HEK293 (cell line): ENCODE measurements around the gene ALAD.

ENCODE experiments used
- ATF2 ChIP-seq: fragments of 450-650 bp; formaldehyde crosslinking; IDR thresholded peaks from 2 replicates; pipeline ENCODE4 v1.5.1; 2016; ENCODE audit warnings: missing biosample characterization, missing genetic modification characterization, low read depth
- EGR2 ChIP-seq: fragments of 450-650 bp; formaldehyde crosslinking; IDR thresholded peaks from 2 replicates; pipeline ENCODE4 v1.5.1; 2016; ENCODE audit warnings: low read depth, missing biosample characterization, missing genetic modification characterization
- IKZF3 ChIP-seq: fragments of 450-650 bp; IDR thresholded peaks from 2 replicates; pipeline ENCODE4 v1.5.0; 2018; ENCODE audit warnings: missing biosample characterization, mild to moderate bottlenecking, missing genetic modification characterization, moderate library complexity
- KLF7 ChIP-seq: fragments of 450-650 bp; formaldehyde crosslinking; IDR thresholded peaks from 2 replicates; pipeline ENCODE4 v1.5.1; 2016; ENCODE audit warnings: missing biosample characterization, missing genetic modification characterization, borderline replicate concordance
- MEIS1 ChIP-seq: sonication (generic); formaldehyde crosslinking; IDR thresholded peaks from 2 replicates; pipeline ENCODE4 v1.8.1; 2022; ENCODE audit warnings: missing genetic modification reagents, mild to moderate bottlenecking, borderline replicate concordance
- PBX3 ChIP-seq: sonication (generic); formaldehyde crosslinking; IDR thresholded peaks from 2 replicates; pipeline ENCODE4 v1.8.1; 2022; ENCODE audit warnings: mild to moderate bottlenecking, moderate library complexity, missing genetic modification reagents
- SALL2 ChIP-seq: fragments of 450-650 bp; formaldehyde crosslinking; IDR thresholded peaks from 2 replicates; pipeline ENCODE4 v1.5.0; 2017; ENCODE audit warnings: missing biosample characterization, mild to moderate bottlenecking, missing genetic modification characterization, borderline replicate concordance
- SP2 ChIP-seq: fragments of 450-650 bp; formaldehyde crosslinking; IDR thresholded peaks from 2 replicates; pipeline ENCODE4 v1.5.1; 2016; ENCODE audit warnings: missing biosample characterization, missing genetic modification characterization
- ZBTB20 ChIP-seq: fragments of 450-650 bp; formaldehyde crosslinking; IDR thresholded peaks from 2 replicates; pipeline ENCODE4 v1.5.1; 2016; ENCODE audit warnings: missing biosample characterization, missing genetic modification characterization
- ZBTB44 ChIP-seq: fragments of 450-650 bp; IDR thresholded peaks from 2 replicates; pipeline ENCODE4 v1.5.1; 2018; ENCODE audit warnings: missing biosample characterization, mild to moderate bottlenecking, missing genetic modification characterization
- ZNF274 ChIP-seq, 2 experiments: fragments of 200-500 bp in 1 of 2; fragments of 450-650 bp in 1 of 2; sonication (Bioruptor generic) in 1 of 2; formaldehyde crosslinking in 1 of 2; IDR thresholded peaks; 2 replicates each; pipeline versions ENCODE4 v1.5.1 to v1.6.1; 2014 to 2016; ENCODE audit warnings: borderline replicate concordance in 1 of 2, inconsistent platforms in 1 of 2, low read length in 1 of 2, missing biosample characterization in 1 of 2, missing genetic modification characterization in 1 of 2
- ZNF354C ChIP-seq: fragments of 450-650 bp; formaldehyde crosslinking; IDR thresholded peaks from 2 replicates; pipeline ENCODE4 v1.5.1; 2016; ENCODE audit warnings: missing biosample characterization, missing genetic modification characterization, low read depth, borderline replicate concordance
- ZNF423 ChIP-seq: fragments of 450-650 bp; formaldehyde crosslinking; IDR thresholded peaks from 2 replicates; pipeline ENCODE4 v1.5.1; 2016; ENCODE audit warnings: missing biosample characterization, missing genetic modification characterization
- ZNF433 ChIP-seq: fragments of 450-650 bp; formaldehyde crosslinking; IDR thresholded peaks from 2 replicates; pipeline ENCODE4 v1.5.1; 2016; ENCODE audit warnings: missing biosample characterization, missing genetic modification characterization, low read depth
- ZNF501 ChIP-seq: fragments of 450-650 bp; formaldehyde crosslinking; IDR thresholded peaks from 2 replicates; pipeline ENCODE4 v1.5.1; 2016; ENCODE audit warnings: missing biosample characterization, missing genetic modification characterization
- ZNF513 ChIP-seq: fragments of 450-650 bp; IDR thresholded peaks from 2 replicates; pipeline ENCODE4 v1.5.1; 2018; ENCODE audit warnings: missing biosample characterization, missing genetic modification characterization
- ZNF514 ChIP-seq: fragments of 450-650 bp; formaldehyde crosslinking; IDR thresholded peaks from 2 replicates; pipeline ENCODE4 v1.5.1; 2016; ENCODE audit warnings: missing biosample characterization, missing genetic modification characterization
- ZNF521 ChIP-seq: fragments of 450-650 bp; formaldehyde crosslinking; IDR thresholded peaks from 2 replicates; pipeline ENCODE4 v1.5.1; 2017; ENCODE audit warnings: missing biosample characterization, mild to moderate bottlenecking, missing genetic modification characterization
- ZNF548 ChIP-seq: fragments of 450-650 bp; formaldehyde crosslinking; IDR thresholded peaks from 2 replicates; pipeline ENCODE4 v1.5.1; 2016; ENCODE audit warnings: missing biosample characterization, missing genetic modification characterization
- ZNF600 ChIP-seq: fragments of 450-650 bp; formaldehyde crosslinking; IDR thresholded peaks from 2 replicates; pipeline ENCODE4 v1.5.1; 2016; ENCODE audit warnings: missing biosample characterization, missing genetic modification characterization
- ZNF610 ChIP-seq: fragments of 450-650 bp; formaldehyde crosslinking; IDR thresholded peaks from 2 replicates; pipeline ENCODE4 v1.5.1; 2016; ENCODE audit warnings: missing biosample characterization, missing genetic modification characterization, borderline replicate concordance
- ZNF624 ChIP-seq: fragments of 450-650 bp; formaldehyde crosslinking; IDR thresholded peaks from 2 replicates; pipeline ENCODE4 v1.5.1; 2017; ENCODE audit warnings: missing biosample characterization, missing genetic modification characterization
- ZNF639 ChIP-seq: fragments of 450-650 bp; formaldehyde crosslinking; IDR thresholded peaks from 2 replicates; pipeline ENCODE4 v1.5.1; 2016; ENCODE audit warnings: missing biosample characterization, missing genetic modification characterization
- ZNF654 ChIP-seq: fragments of 450-650 bp; formaldehyde crosslinking; IDR thresholded peaks from 2 replicates; pipeline ENCODE4 v1.5.1; 2016; ENCODE audit warnings: low read depth, missing biosample characterization, missing genetic modification characterization
- ZNF658 ChIP-seq: fragments of 450-650 bp; formaldehyde crosslinking; IDR thresholded peaks from 2 replicates; pipeline ENCODE4; 2016; ENCODE audit warnings: missing biosample characterization, missing genetic modification characterization
- ZNF677 ChIP-seq: fragments of 450-650 bp; IDR thresholded peaks from 2 replicates; pipeline ENCODE4 v1.5.0; 2018; ENCODE audit warnings: missing biosample characterization, mild to moderate bottlenecking, missing genetic modification characterization, moderate library complexity
- ZNF692 ChIP-seq: fragments of 450-650 bp; formaldehyde crosslinking; IDR thresholded peaks from 2 replicates; pipeline ENCODE4 v1.5.1; 2016; ENCODE audit warnings: missing biosample characterization, missing genetic modification characterization
- ZNF704 ChIP-seq: fragments of 450-650 bp; formaldehyde crosslinking; IDR thresholded peaks from 2 replicates; pipeline ENCODE4 v1.5.1; 2016; ENCODE audit warnings: missing biosample characterization, missing genetic modification characterization
- ZNF777 ChIP-seq: fragments of 450-650 bp; formaldehyde crosslinking; IDR thresholded peaks from 2 replicates; pipeline ENCODE4 v1.5.1; 2017; ENCODE audit warnings: missing biosample characterization, missing genetic modification characterization, borderline replicate concordance
- ZSCAN30 ChIP-seq: fragments of 450-650 bp; IDR thresholded peaks from 2 replicates; pipeline ENCODE4 v1.5.1; 2018; ENCODE audit warnings: missing biosample characterization, mild to moderate bottlenecking, missing genetic modification characterization, moderate library complexity

Gene ALAD

GRCh38 chr9:113410207-113410864, 9.3 kb upstream of the ALAD start, which contains the start of the genes C9orf43 and POLE3 (continued):
- peak; percentile 91 for TF ChIP-seq ZNF692 (tag by site-specific recombination)
- peak; percentile 89 for TF ChIP-seq ZNF501
- TF ChIP-seq PBX3 (CRISPR knock-in tag), result peak; percentile 66; the same call in 1 of the 2 replicates
- 0 out of 2 replicates have a peak, but pooled peaks have one; percentile 25 for TF ChIP-seq ZSCAN30 (tag by site-specific recombination)
- no peak for TF ChIP-seq ZNF354C
- no peak for TF ChIP-seq SALL2
- TF ChIP-seq ZNF600 (tag by site-specific recombination), result peak; percentile 67
- TF ChIP-seq MEIS1, result no peak
- TF ChIP-seq ZNF521 (tag by site-specific recombination), result no peak
- peak; percentile 74 for TF ChIP-seq EGR2
- no peak for TF ChIP-seq IKZF3 (tag by site-specific recombination)
- TF ChIP-seq ZBTB20 (tag by site-specific recombination), result no peak; the same call in 1 of the 2 replicates
- TF ChIP-seq ZNF514, result no peak
- TF ChIP-seq ZNF610 (tag by site-specific recombination), result peak; percentile 63; the same call in 1 of the 2 replicates
- TF ChIP-seq ZNF639 (tag by site-specific recombination), result peak; percentile 68
- no peak for TF ChIP-seq ZNF513
- TF ChIP-seq ATF2 (tag by site-specific recombination), result no peak; the same call in 1 of the 2 replicates
- TF ChIP-seq ZNF658 (tag by site-specific recombination), result no peak
- TF ChIP-seq ZNF274 (IDR thresholded peaks at IDR 0.05; ENCODE audit: low read length), result no peak
- TF ChIP-seq ZNF274 (tag by site-specific recombination; IDR thresholded peaks at IDR 0.05; ENCODE audit: borderline replicate concordance), result no peak
- TF ChIP-seq ZNF654 (tag by site-specific recombination), result no peak
- no peak for TF ChIP-seq ZNF423 (tag by site-specific recombination)
- no peak for TF ChIP-seq ZNF433 (tag by site-specific recombination)
- no peak for TF ChIP-seq ZNF777 (tag by site-specific recombination)
- TF ChIP-seq SP2, result peak; percentile 84
- TF ChIP-seq ZNF704 (tag by site-specific recombination), result no peak
- no peak for TF ChIP-seq ZNF677
- TF ChIP-seq KLF7 (tag by site-specific recombination), result no peak; the same call in 1 of the 2 replicates
- TF ChIP-seq ZNF548, result no peak
- TF ChIP-seq ZNF624, result no peak
- TF ChIP-seq ZBTB44 (tag by site-specific recombination), result no peak
